ENCODE results near the gene KRTAP22-2. TPM values are rescaled to one million over a fixed set of nuclear protein-coding genes. Genes with fewer than 3 reads are reported as not detected.

The KRTAP22-2 gene
- total and polyA plus RNA-seq, 2 of the 8 experiments (the other 6 are each of a cell fraction or from before 2014, with no cell fraction given), result not detected

DNA sequence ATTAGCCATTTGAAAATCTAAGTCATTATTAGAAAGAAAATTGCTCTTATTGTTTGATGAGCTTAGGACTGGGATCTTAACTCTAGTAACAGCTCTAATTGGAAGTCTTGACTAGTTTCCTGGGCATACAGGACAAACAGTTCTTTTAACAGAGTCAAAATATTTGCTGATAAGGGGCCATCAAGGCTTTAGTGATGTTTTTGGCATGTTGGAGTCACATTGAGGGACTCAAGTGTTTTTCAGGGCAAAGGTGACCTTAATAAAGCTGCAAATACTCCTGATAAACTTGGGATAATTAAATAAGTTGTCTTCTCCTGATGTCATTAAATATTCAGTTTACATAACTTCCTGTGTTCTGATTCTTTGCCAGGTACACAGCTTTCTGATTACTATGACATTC is 22.6 kb downstream of the KRTAP22-2 start:
- no peak overlapping the region for H2BK120ac ChIP-seq (replicated peaks; ENCODE audit: low read depth, low read length)
- CTCF ChIA-PET (ENCODE audit: partially characterized antibody), result interaction anchor here (2.0 kb wide), 1 partner anchor 9 kb away, joined by 5 read pairs; no protein-coding TSS in a partner anchor
- no peaks in the 10 kb centered on the region for H3K36me3 ChIP-seq (ENCODE audit: control insufficient read depth in 2 of 4, insufficient read depth in 4 of 4, low read length in 3 of 4)
- H4K91ac ChIP-seq (replicated peaks; ENCODE audit: insufficient read length, low read length), result no peak overlapping the region
- H3K23ac ChIP-seq (ENCODE audit: insufficient read length), result no peak overlapping the region
- no peak overlapping the region for H2BK15ac ChIP-seq (ENCODE audit: low read length)
- no peak overlapping the region for H3K14ac ChIP-seq (ENCODE audit: insufficient read length)
- DNase-seq (ENCODE audit: low read depth in 1 of 2, low spot score in 2 of 2) (no peak), FAIRE-seq (no peak)
- no peak overlapping the region for H2BK20ac ChIP-seq (ENCODE audit: low read length)
- H4K8ac ChIP-seq (ENCODE audit: extremely low read depth, insufficient read depth, low read length), result no peak overlapping the region
- H2AFZ ChIP-seq (ENCODE audit: low read length), result no peak overlapping the region
- no peak overlapping the region for H2BK12ac ChIP-seq (ENCODE audit: low read depth, low read length)
- no peaks in the 10 kb centered on the region for H3K27me3 ChIP-seq (replicated peaks in 1 of 4; ENCODE audit: control insufficient read depth in 3 of 4, extremely low read depth in 1 of 4, insufficient read depth in 3 of 4, low read length in 3 of 4)
- TF ChIP-seq HDAC2 (IDR thresholded peaks at IDR 0.05; ENCODE audit: borderline replicate concordance in 1 of 2, low read depth in 2 of 2, low read length in 2 of 2) (no peak), POLR2A (IDR thresholded peaks at IDR 0.05; ENCODE audit: control extremely low read depth in 1 of 2, low read depth in 2 of 2, low read length in 2 of 2) (no peak), CTCF (IDR thresholded peaks at IDR 0.05; ENCODE audit: control extremely low read depth in 1 of 3, insufficient read depth in 1 of 3, low read depth in 1 of 3, low read length in 3 of 3) (no peak), BACH1 (IDR thresholded peaks at IDR 0.05; ENCODE audit: low read length) (no peak), FOSL1 (IDR thresholded peaks at IDR 0.05; ENCODE audit: insufficient read depth, low read depth, low read length) (no peak), JUN (IDR thresholded peaks at IDR 0.05; ENCODE audit: low read depth, low read length) (no peak), JUND (IDR thresholded peaks at IDR 0.05; ENCODE audit: low read length) (no peak), RNF2 (IDR thresholded peaks at IDR 0.05; ENCODE audit: borderline replicate concordance, low read depth, low read length, missing control alignments, poor library complexity, severe bottlenecking) (no peak), KDM4A (IDR thresholded peaks at IDR 0.05; ENCODE audit: low read depth, low read length, severe bottlenecking) (no peak), BRCA1 (IDR thresholded peaks at IDR 0.05; ENCODE audit: low read depth, low read length) (no peak), TBP (IDR thresholded peaks at IDR 0.05; ENCODE audit: low read depth, low read length) (no peak)
- POLR2A ChIA-PET (ENCODE audit: partially characterized antibody), result no interaction called here
- H3K79me2 ChIP-seq (ENCODE audit: control insufficient read depth in 1 of 2, insufficient read depth in 2 of 2, low read length in 2 of 2), result no peaks in the 10 kb centered on the region
- H3K4me2 ChIP-seq (ENCODE audit: insufficient read depth in 1 of 2, low read depth in 2 of 2, low read length in 2 of 2), result no peak overlapping the region
- H3K4me1 ChIP-seq (replicated peaks in 1 of 4; ENCODE audit: control insufficient read depth in 3 of 4, insufficient read depth in 4 of 4, low read length in 3 of 4), result no peaks in the 10 kb centered on the region
- H4K5ac ChIP-seq (ENCODE audit: insufficient read length, low read depth, low read length), result no peak overlapping the region
- H3K4me3 ChIP-seq (ENCODE audit: extremely low read depth in 1 of 4, insufficient read depth in 2 of 4, low read depth in 3 of 4, low read length in 4 of 4), result no peak overlapping the region
- H3K18ac ChIP-seq (ENCODE audit: extremely low read depth, low read length), result no peak overlapping the region
- H3K9me3 ChIP-seq (ENCODE audit: insufficient read depth in 2 of 2, low read depth in 1 of 2, low read length in 1 of 2), result no peaks in the 10 kb centered on the region
- H4K20me1 ChIP-seq (replicated peaks in 1 of 2; ENCODE audit: control insufficient read depth in 1 of 2, insufficient read depth in 2 of 2, low read length in 2 of 2), result no peaks in the 10 kb centered on the region
- H3K79me1 ChIP-seq (ENCODE audit: low read depth, low read length), result no peaks in the 10 kb centered on the region
- H3K4ac ChIP-seq (replicated peaks; ENCODE audit: insufficient read length, low read depth, low read length), result no peak overlapping the region
- no peak overlapping the region for H2BK5ac ChIP-seq (ENCODE audit: low read depth, low read length)
- H3K27ac ChIP-seq (ENCODE audit: low read depth, low read length), result no peak overlapping the region
- H3K9ac ChIP-seq (replicated peaks in 1 of 4; ENCODE audit: extremely low read depth in 1 of 4, low read depth in 3 of 4, low read length in 3 of 4), result no peak overlapping the region
- H2AK5ac ChIP-seq (ENCODE audit: low read depth, low read length), result no peak overlapping the region
- H3K23me2 ChIP-seq (ENCODE audit: low read depth, low read length), result no peaks in the 10 kb centered on the region
- H3K56ac ChIP-seq (replicated peaks; ENCODE audit: insufficient read length, low read depth, low read length), result no peak overlapping the region
